ENCODE data around the gene FITM1. TPM values are rescaled to one million over a fixed set of nuclear protein-coding genes. Genes with fewer than 3 reads are reported as not detected.

The FITM1 gene
- total and polyA plus RNA-seq, 2 experiments from 2014 or later: 0.53 TPM; not detected in 1

DNA sequence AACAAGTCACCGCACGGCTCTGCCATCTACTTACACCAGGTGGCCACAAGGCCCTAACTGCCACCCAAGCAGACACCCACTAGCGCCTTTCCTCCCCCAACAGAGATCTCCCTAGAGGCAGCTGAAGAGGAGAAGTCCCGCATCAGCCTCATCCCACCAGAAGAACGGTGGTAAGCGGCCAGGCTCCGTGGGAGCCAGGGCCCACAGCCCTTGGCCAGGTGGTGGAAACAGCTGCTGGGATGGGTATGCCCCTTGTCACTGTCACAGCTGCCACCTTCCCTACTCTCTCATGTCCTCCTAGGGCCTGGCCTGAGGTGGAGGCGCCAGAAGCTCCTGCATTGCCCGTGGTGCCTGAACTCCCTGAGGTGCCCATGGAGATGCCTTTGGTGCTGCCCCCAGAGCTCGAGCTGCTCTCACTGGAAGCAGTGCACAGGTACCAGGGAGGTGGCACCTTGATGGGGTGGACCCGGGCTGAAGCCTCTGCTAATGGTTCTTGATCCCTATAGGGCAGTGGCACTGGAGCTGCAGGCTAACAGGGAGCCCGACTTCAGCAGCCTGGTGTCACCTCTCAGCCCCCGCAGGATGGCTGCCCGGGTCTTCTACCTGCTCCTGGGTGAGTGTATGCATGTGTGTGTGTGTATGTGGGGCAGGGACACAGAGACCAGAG, 49.0 kb downstream of the FITM1 start:
- ATAC-seq (no peak), DNase-seq (ENCODE audit: low spot score) (no peak)
- Mint-ChIP-seq H3K27ac (peak overlapping the region; percentile 78), H3K9me3 (peaks cover 3% of the 10 kb centered on the region; the same call in 2 of the 3 replicates), H3K4me3 (no peak overlapping the region), H3K27me3 (ENCODE audit: insufficient read depth, low read depth, poor library complexity) (peaks cover 26% of the 10 kb centered on the region), H3K4me1 (no peaks in the 10 kb centered on the region), H3K36me3 (ENCODE audit: low read depth) (peaks cover 64% of the 10 kb centered on the region)
- Histone ChIP-seq H2AFZ (no peak overlapping the region), H3K27ac (ENCODE audit: low read depth) (no peak overlapping the region), H3K36me3 (ENCODE audit: insufficient read depth) (no peaks in the 10 kb centered on the region; the same call in 1 of the 2 replicates), H3K4me3 (no peak overlapping the region), H3K79me2 (replicated peaks; ENCODE audit: insufficient read depth) (no peaks in the 10 kb centered on the region), H3K4me1 (ENCODE audit: insufficient read depth) (no peaks in the 10 kb centered on the region), H3K27me3 (ENCODE audit: insufficient read depth) (no peaks in the 10 kb centered on the region), H3K4me2 (no peak overlapping the region), H4K20me1 (replicated peaks; ENCODE audit: insufficient read depth) (no peaks in the 10 kb centered on the region; the same call in none of the 2 replicates), H3F3A (replicated peaks; ENCODE audit: low read depth) (no peaks in the 10 kb centered on the region), H3K9me2 (ENCODE audit: insufficient read depth) (no peaks in the 10 kb centered on the region)
- TF ChIP-seq ZNF331 (CRISPR knock-in tag; IDR thresholded peaks at IDR 0.05; ENCODE audit: low read depth) (no peak), EZH2 (IDR thresholded peaks at IDR 0.05; ENCODE audit: low read depth, unreplicated experiment) (no peak), EZH2phosphoT487 (IDR thresholded peaks at IDR 0.05; ENCODE audit: unreplicated experiment) (no peak), NANOG (IDR thresholded peaks at IDR 0.05; ENCODE audit: borderline replicate concordance) (no peak), JUNB (IDR thresholded peaks at IDR 0.05; ENCODE audit: unreplicated experiment) (no peak)
- TF ChIP-seq, protein P1, sequence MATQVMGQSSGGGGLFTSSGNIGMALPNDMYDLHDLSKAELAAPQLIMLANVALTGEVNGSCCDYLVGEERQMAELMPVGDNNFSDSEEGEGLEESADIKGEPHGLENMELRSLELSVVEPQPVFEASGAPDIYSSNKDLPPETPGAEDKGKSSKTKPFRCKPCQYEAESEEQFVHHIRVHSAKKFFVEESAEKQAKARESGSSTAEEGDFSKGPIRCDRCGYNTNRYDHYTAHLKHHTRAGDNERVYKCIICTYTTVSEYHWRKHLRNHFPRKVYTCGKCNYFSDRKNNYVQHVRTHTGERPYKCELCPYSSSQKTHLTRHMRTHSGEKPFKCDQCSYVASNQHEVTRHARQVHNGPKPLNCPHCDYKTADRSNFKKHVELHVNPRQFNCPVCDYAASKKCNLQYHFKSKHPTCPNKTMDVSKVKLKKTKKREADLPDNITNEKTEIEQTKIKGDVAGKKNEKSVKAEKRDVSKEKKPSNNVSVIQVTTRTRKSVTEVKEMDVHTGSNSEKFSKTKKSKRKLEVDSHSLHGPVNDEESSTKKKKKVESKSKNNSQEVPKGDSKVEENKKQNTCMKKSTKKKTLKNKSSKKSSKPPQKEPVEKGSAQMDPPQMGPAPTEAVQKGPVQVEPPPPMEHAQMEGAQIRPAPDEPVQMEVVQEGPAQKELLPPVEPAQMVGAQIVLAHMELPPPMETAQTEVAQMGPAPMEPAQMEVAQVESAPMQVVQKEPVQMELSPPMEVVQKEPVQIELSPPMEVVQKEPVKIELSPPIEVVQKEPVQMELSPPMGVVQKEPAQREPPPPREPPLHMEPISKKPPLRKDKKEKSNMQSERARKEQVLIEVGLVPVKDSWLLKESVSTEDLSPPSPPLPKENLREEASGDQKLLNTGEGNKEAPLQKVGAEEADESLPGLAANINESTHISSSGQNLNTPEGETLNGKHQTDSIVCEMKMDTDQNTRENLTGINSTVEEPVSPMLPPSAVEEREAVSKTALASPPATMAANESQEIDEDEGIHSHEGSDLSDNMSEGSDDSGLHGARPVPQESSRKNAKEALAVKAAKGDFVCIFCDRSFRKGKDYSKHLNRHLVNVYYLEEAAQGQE (IDR thresholded peaks at IDR 0.05; ENCODE audit: unreplicated experiment): no peak

DNA sequence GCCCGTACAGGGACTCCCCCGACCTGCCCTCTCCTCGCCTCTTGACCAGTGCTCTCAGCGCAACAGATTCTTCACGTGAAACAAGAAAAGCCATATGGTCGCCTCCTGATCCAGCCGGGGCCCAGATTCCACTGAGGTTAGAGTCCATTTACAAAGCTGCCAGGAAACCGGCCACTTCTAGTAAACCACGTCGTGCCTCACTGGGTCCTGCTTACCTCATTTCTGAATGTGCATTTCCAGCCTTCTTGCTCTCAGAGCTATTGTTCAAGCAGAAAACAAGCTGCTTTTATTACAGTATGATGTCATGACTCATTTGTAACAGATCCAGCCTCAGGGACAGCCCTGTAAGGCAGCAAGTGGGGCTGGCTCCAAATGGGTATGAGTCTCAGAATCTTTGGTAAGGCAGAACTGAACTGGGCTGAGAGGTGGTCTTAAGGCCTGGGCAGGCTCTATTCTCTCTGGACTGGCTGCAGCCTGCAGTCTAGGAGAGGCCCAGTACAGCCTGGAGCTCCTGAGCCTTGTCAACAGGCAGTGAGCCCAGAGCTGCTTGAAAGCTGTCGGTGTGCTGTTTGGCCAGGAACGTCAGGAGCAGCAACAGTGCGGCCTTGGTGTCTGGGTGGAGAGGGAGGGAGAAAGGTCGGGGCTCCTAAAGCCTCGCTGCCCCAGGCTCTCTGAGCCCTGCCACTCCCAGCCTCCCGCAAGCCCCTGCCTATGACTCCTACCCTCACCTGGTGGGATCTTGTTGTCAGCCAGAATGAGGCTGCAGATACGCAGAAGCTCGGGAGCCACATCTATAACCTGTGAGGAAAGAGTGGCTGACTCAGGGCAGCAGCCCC, 49.7 kb downstream of the FITM1 start:
- Histone ChIP-seq H4K20me1 (replicated peaks; ENCODE audit: insufficient read depth) (no peaks in the 10 kb centered on the region; the same call in 1 of the 2 replicates), H3F3A (replicated peaks; ENCODE audit: low read depth) (no peaks in the 10 kb centered on the region), H3K36me3 (ENCODE audit: insufficient read depth) (no peaks in the 10 kb centered on the region; the same call in 1 of the 2 replicates), H3K4me2 (no peak overlapping the region), H3K9me2 (ENCODE audit: insufficient read depth) (no peaks in the 10 kb centered on the region), H3K4me3 (no peak overlapping the region), H3K79me2 (replicated peaks; ENCODE audit: insufficient read depth) (no peaks in the 10 kb centered on the region), H3K4me1 (ENCODE audit: insufficient read depth) (no peaks in the 10 kb centered on the region), H3K27ac (ENCODE audit: low read depth) (no peak overlapping the region), H3K27me3 (ENCODE audit: insufficient read depth) (no peaks in the 10 kb centered on the region), H2AFZ (no peak overlapping the region)
- Mint-ChIP-seq H3K27ac (no peak overlapping the region), H3K9me3 (peaks cover 3% of the 10 kb centered on the region; the same call in 2 of the 3 replicates), H3K4me3 (no peak overlapping the region), H3K36me3 (ENCODE audit: low read depth) (peaks cover 69% of the 10 kb centered on the region), H3K27me3 (ENCODE audit: insufficient read depth, low read depth, poor library complexity) (peaks cover 29% of the 10 kb centered on the region), H3K4me1 (no peaks in the 10 kb centered on the region)
- ATAC-seq: no peak
- DNase-seq (ENCODE audit: low spot score): no peak
- TF ChIP-seq POLR2AphosphoS5 (IDR thresholded peaks at IDR 0.05; ENCODE audit: low read depth) (no peak), ZNF114 (CRISPR knock-in tag; IDR thresholded peaks at IDR 0.05) (no peak), NANOG (IDR thresholded peaks at IDR 0.05; ENCODE audit: borderline replicate concordance) (no peak), ZNF331 (CRISPR knock-in tag; IDR thresholded peaks at IDR 0.05; ENCODE audit: low read depth) (no peak), CREB1 (CRISPR knock-in tag; IDR thresholded peaks at IDR 0.05; ENCODE audit: low read depth) (no peak), EZH2phosphoT487 (IDR thresholded peaks at IDR 0.05; ENCODE audit: unreplicated experiment) (no peak)
- TF ChIP-seq, protein P2, sequence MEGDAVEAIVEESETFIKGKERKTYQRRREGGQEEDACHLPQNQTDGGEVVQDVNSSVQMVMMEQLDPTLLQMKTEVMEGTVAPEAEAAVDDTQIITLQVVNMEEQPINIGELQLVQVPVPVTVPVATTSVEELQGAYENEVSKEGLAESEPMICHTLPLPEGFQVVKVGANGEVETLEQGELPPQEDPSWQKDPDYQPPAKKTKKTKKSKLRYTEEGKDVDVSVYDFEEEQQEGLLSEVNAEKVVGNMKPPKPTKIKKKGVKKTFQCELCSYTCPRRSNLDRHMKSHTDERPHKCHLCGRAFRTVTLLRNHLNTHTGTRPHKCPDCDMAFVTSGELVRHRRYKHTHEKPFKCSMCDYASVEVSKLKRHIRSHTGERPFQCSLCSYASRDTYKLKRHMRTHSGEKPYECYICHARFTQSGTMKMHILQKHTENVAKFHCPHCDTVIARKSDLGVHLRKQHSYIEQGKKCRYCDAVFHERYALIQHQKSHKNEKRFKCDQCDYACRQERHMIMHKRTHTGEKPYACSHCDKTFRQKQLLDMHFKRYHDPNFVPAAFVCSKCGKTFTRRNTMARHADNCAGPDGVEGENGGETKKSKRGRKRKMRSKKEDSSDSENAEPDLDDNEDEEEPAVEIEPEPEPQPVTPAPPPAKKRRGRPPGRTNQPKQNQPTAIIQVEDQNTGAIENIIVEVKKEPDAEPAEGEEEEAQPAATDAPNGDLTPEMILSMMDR (conservative IDR thresholded peaks at IDR 0.05; ENCODE audit: low read depth in 2 of 2): no peak
